GM19351 (cell line): ENCODE results near the gene CRISPLD2.

Source experiments
- ATAC-seq: cut with Tn5 transposase; IDR thresholded peaks from one replicate; pipeline ENCODE4 v1.9.1; 2021; ENCODE audit warnings: mild to moderate bottlenecking, moderate library complexity; ENCODE audit not compliant: unreplicated experiment

Gene CRISPLD2

DNA sequence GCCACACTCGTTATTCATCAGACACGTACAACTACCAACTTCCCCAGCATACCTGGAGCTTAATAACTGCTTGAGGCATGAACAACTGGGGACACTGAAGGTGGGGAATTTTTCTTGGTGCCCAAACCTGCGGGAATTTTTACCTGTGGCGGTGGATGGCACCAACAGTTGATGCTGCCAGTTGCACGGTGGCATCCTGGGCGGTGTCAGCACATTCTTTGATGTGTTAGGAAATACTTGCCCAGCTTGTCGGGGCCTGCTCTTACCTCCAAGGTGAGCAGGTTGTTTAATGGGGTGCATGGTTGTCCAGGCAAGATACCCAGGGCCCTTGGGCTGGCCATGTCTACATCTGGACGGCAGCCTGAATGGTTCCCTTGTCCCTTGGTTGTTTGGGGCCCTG lies 79.6 kb downstream of the CRISPLD2 start:
- no peak for ATAC-seq

DNA sequence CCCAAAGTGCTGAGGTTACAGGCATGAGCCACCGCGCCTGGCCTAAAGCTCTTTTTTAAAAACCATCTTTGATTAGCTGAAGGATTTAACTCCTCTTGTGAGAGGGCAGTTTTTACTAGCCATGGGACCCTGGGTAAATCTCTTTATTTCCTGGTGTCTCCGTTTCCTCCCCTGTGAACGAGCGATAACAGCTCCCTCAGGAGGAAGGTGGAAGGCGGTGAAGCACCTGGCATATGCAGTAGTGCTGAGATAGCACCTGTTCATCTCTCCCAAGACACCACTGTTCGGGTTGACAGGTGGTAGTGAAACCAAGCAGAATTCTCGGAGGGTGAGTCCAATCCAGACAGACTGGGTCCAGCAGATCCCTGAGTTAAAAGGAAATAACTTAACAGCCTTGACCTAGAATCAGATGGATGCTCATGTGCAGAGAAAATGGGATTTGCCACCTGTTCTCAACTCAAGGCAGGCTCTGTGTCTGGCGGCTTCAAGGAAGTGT lies 86.2 kb downstream of the CRISPLD2 start:
- no peak for ATAC-seq

GRCh38 chr16:84907051-84907450 lies 87.3 kb downstream of the CRISPLD2 start:
- ATAC-seq = no peak

- ATAC-seq = no peak
These were observed 87.8 kb downstream of the CRISPLD2 start for GRCh38 chr16:84907575-84907974.

DNA sequence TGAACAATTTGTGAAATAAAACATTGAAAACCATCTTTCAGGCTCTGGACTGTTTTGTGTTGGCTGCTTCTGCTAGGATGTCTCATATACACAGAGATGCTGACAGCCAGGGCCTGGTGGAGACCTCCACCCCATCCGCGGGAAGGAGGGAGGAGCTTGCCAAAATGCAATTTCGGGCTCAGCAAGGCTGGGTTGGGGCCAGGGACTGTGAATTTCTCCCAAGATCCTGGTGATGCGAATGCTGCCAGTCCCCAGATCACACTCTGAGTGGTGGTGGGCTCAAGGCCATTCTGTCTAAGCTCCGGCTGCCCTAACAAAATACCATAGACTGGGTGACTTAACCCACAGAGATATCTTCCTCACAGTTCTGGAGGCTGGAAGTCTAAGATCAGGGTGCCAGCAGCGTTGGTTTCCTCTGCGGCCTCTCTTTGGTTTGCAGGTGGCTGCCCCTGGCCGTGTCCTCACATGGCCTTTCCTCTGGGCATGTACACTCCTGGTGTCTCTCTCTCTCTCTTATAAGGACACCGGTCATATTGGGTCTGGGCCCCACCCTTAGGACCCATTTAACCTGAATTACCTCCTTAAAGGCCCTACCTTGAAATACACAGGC lies 89.8 kb downstream of the CRISPLD2 start:
- no peak for ATAC-seq

GRCh38 chr16:84911486-84912216 lies 91.9 kb downstream of the CRISPLD2 start:
- no peak for ATAC-seq

GRCh38 chr16:84913315-84913714 lies 93.5 kb downstream of the CRISPLD2 start:
- ATAC-seq = no peak

- ATAC-seq = no peak
These were observed 94.5 kb downstream of the CRISPLD2 start for GRCh38 chr16:84914273-84914672.

GRCh38 chr16:84916178-84916577 lies 96.4 kb downstream of the CRISPLD2 start:
- ATAC-seq = no peak

DNA sequence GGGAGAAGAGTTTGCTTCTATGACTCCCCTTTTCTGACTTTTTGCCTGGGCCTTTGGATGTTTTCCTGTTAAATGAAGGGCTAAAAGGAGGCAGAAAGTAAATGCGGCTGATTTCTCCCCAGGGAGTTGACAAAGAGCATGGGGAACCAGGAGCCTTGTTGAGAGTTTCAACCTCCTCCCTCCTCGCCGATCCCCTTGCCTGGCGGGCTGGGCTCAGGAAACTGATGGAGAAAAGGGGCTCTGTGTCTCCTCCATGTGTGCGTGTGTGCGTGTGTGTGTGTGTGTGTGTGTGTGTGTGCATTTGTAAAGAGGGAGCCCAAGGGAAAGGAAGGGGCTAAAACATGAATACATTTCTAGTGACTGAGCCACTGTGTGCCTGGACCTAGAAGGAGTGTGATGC lies 97.1 kb downstream of the CRISPLD2 start:
- no peak for ATAC-seq

DNA sequence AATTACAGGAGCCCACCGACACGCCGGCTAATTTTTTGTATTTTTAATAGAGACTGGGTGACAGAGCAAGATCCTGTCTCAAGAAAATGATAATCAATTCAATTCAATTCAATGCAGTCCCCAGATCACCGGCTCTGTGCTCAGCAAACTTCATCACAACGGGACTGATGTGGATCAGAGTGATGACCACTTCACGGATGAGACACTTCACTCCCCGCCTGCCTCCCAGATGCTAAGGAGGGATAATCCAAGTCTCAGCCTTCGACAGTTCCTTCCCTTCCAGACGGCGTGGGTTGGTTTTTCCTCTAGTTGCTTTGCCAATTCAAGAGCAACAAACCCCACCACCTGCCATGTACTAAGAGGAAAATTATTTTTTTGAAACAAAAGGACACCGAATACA lies 97.7 kb downstream of the CRISPLD2 start:
- ATAC-seq = no peak

GRCh38 chr16:84918006-84918909 lies 98.5 kb downstream of the CRISPLD2 start:
- no peak for ATAC-seq

GRCh38 chr16:84919269-84919668 lies 99.5 kb downstream of the CRISPLD2 start:
- ATAC-seq = no peak

- no peak for ATAC-seq
These were observed 99.9 kb downstream of the CRISPLD2 start for GRCh38 chr16:84919708-84920107.

DNA sequence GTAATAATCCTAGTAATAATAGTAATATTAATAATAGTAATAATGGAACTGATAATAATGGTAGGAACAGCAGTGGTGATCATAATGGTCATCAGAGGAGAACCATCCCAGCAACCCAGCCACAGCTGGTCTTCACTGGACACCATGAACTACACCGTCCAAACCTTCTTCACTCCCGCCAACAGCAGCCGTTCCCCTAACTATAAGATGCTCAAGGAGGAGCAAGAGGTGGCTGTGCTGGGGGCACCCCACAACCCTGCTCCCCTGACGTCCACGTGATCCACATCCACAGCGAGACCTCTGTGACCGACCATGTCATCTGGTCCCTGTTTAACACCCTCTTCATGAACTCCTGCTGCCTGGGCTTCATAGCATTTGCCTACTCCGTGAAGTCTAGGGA lies 100.5 kb downstream of the CRISPLD2 start:
- ATAC-seq = no peak

- ATAC-seq = no peak
These were observed 102.8 kb downstream of the CRISPLD2 start for GRCh38 chr16:84922351-84923120.

- no peak for ATAC-seq
These were observed 104.7 kb downstream of the CRISPLD2 start for GRCh38 chr16:84924331-84925091.

GRCh38 chr16:84925092-84925772 lies 105.4 kb downstream of the CRISPLD2 start:
- ATAC-seq = no peak

- ATAC-seq = no peak
These were observed 106.1 kb downstream of the CRISPLD2 start for GRCh38 chr16:84925773-84926372.
